K562 (cell line): Measurements from ENCODE around the gene CD38.

Experiments used
- BRD4 ChIP-seq: fragments of 200-600 bp; sonication (generic); IDR thresholded peaks from 2 replicates; pipeline ENCODE4 v1.6.1; 2017; ENCODE audit warnings: inconsistent platforms
- ETS1 ChIP-seq: conservative IDR thresholded peaks from 2 replicates; pipeline ENCODE4 v1.6.1; 2011; ENCODE audit warnings: low read depth, mild to moderate bottlenecking, low read length; ENCODE audit not compliant: control insufficient read depth
- GABPA ChIP-seq: fragments of 200-800 bp; sonication (Bioruptor generic); conservative IDR thresholded peaks from 2 replicates; pipeline ENCODE4 v1.6.1; 2016; ENCODE audit warnings: low read depth, missing genetic modification characterization, missing compliant biosample characterization
- MCM5 ChIP-seq: fragments of 450-650 bp; IDR thresholded peaks from 2 replicates; pipeline ENCODE4 v1.6.1; 2016; ENCODE audit warnings: low read depth
- PML ChIP-seq: IDR thresholded peaks from 2 replicates; pipeline ENCODE4 v1.6.1; 2012; ENCODE audit warnings: low read length, inconsistent platforms
- RAD21 ChIP-seq, 2 experiments: fragments of 250-450 bp in 1 of 2; fragments of 450-650 bp in 1 of 2; sonication (Bioruptor Pico) in 1 of 2; formaldehyde crosslinking in 1 of 2; IDR thresholded peaks in 1 of 2; conservative IDR thresholded peaks in 1 of 2; 2 replicates each; pipeline versions ENCODE4 v1.4.0 to v1.8.0; 2020 to 2022; ENCODE audit warnings: mild to moderate bottlenecking in 2 of 2, moderate library complexity in 1 of 2
- RBM17 ChIP-seq: fragments of 200-400 bp; formaldehyde crosslinking; IDR thresholded peaks from 2 replicates; pipeline ENCODE4 v1.6.1; 2017; ENCODE audit warnings: low read depth, mild to moderate bottlenecking, low read length, borderline replicate concordance
- RBM22 ChIP-seq: fragments of 200-400 bp; formaldehyde crosslinking; IDR thresholded peaks from 2 replicates; pipeline ENCODE4 v1.6.1; 2018; ENCODE audit warnings: low read length, low read depth; ENCODE audit not compliant: poor library complexity, severe bottlenecking
- TOE1 ChIP-seq, 2 experiments: fragments of 450-650 bp in 1 of 2; sonication (generic) in 1 of 2; formaldehyde crosslinking in 1 of 2; IDR thresholded peaks; 2 replicates each; pipeline versions ENCODE4 v1.7.1 to v1.8.0; 2016 to 2022; ENCODE audit warnings: borderline replicate concordance in 2 of 2, mild to moderate bottlenecking in 2 of 2, antibody characterized with exemption in 1 of 2, inconsistent platforms in 1 of 2, low read depth in 1 of 2, missing genetic modification reagents in 1 of 2, moderate library complexity in 1 of 2
- ZFP36 ChIP-seq: fragments of 150-350 bp; IDR thresholded peaks from 2 replicates; pipeline ENCODE4 v1.6.1; 2018; ENCODE audit warnings: low read length, low read depth; ENCODE audit not compliant: partially characterized antibody

GRCh38 chr4:15868826-15869413 lies 90.8 kb downstream of the CD38 start:
- TF ChIP-seq TOE1 (IDR thresholded peaks at IDR 0.05; ENCODE audit: borderline replicate concordance) (no peak), TOE1 (CRISPR knock-in tag; IDR thresholded peaks at IDR 0.05; ENCODE audit: borderline replicate concordance, low read depth) (no peak), BRD4 (no peak), RBM22 (no peak), PML (no peak), GABPA (no peak), RBM17 (no peak), ZFP36 (no peak), RAD21 (CRISPR knock-in tag; conservative IDR thresholded peaks at IDR 0.05 in 1 of 2, IDR thresholded peaks at IDR 0.05 in 1 of 2) (no peak), ETS1 (no peak), MCM5 (no peak)
